RWPE1 (cell line): ENCODE results near the gene ST3GAL5.

Experiments
- CTCF ChIA-PET: fragments of 350-600 bp; sonication (Branson Sonifier 250); formaldehyde crosslinking; extraction: SDS; loops from one replicate; lab custom pipeline; 2021; lab: Yijun Ruan, JAX
- POLR2A ChIA-PET: fragments of 400-600 bp; formaldehyde crosslinking; extraction: SDS; loops from one replicate; lab custom pipeline; 2020; ENCODE audit warnings: antibody characterized with exemption; ENCODE audit not compliant: low non-redundant PET; lab: Yijun Ruan, JAX
- DNase-seq: peaks from one replicate; pipeline ENCODE4 v3.0.0; 2012; ENCODE audit warnings: low spot score
- H3K27ac ChIP-seq: fragments of 450-650 bp; 2 replicates; pipeline ENCODE4 v1.5.1; 2017
- TF ChIP-seq, protein P1 (sequence below): fragments of 450-650 bp; conservative IDR thresholded peaks from 2 replicates; pipeline ENCODE4 v1.5.1; 2017; ENCODE audit warnings: low read depth, mild to moderate bottlenecking

Gene ST3GAL5

GRCh38 chr2:85813982-85814801, 74.6 kb downstream of the ST3GAL5 start:
- ChIA-PET CTCF (interaction anchor here (0.5 to 6.8 kb wide), 25 partner anchors 8 to 292 kb away, joined by 3 to 99 read pairs (median 4); partner anchors contain the start of gene ATOH8), POLR2A (no interaction called here)
- DNase-seq = peak; percentile 84
- TF ChIP-seq, protein P1, sequence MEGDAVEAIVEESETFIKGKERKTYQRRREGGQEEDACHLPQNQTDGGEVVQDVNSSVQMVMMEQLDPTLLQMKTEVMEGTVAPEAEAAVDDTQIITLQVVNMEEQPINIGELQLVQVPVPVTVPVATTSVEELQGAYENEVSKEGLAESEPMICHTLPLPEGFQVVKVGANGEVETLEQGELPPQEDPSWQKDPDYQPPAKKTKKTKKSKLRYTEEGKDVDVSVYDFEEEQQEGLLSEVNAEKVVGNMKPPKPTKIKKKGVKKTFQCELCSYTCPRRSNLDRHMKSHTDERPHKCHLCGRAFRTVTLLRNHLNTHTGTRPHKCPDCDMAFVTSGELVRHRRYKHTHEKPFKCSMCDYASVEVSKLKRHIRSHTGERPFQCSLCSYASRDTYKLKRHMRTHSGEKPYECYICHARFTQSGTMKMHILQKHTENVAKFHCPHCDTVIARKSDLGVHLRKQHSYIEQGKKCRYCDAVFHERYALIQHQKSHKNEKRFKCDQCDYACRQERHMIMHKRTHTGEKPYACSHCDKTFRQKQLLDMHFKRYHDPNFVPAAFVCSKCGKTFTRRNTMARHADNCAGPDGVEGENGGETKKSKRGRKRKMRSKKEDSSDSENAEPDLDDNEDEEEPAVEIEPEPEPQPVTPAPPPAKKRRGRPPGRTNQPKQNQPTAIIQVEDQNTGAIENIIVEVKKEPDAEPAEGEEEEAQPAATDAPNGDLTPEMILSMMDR = peak; percentile 93
- H3K27ac ChIP-seq = no peak overlapping the region

DNA sequence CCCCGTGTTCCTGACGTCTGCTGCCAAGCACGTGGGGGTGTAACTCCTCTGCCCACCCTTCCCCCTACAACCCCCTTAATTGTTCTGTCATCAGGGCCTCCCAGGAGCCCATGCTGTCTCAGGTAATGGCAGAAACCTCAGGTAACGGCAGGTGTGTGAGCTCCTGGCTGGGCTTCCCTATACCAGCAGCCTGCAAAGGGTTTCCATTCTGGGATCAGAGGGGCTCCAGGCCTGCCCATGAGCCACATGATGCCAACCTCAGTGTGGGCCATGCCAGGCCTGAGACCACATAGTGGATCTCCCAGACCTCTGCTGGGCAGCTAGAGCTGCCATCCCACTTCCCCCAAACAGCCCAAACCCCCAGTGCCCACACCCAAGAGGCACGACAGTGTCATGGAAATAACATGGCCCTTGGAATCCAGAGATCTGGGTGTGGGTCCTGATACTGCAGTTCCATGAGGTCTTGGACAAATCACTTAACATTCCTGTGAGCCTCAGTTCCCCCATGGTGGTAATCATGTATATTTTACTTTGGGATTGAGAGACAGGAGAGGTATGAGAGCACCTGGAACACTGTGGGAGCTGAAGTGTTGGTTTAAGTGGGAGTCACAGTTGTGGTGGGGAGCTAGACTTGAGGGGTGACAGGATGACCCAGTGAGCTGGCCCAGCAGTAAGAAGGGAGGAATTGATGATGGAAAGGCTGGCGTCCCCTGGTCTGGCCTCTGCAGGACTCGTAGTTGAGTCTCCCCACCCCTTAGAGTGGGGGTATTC, 75.4 kb downstream of the ST3GAL5 start:
- DNase-seq = no peak
- H3K27ac ChIP-seq = no peak overlapping the region
- ChIA-PET CTCF (interaction anchor here (0.5 to 6.8 kb wide), 24 partner anchors 9 to 293 kb away, joined by 3 to 99 read pairs (median 4); partner anchors contain the start of gene ATOH8), POLR2A (no interaction called here)
- TF ChIP-seq, protein P1 = no peak

GRCh38 chr2:85812094-85812735, 76.6 kb downstream of the ST3GAL5 start:
- DNase-seq = no peak
- POLR2A ChIA-PET = no interaction called here
- TF ChIP-seq, protein P1 = no peak
- CTCF ChIA-PET = interaction anchor here (0.6 to 6.8 kb wide), 3 partner anchors 29 to 83 kb away, joined by 3 to 99 read pairs (median 5); no protein-coding TSS in a partner anchor
- no peak overlapping the region for H3K27ac ChIP-seq

GRCh38 chr2:85811180-85812093, 77.4 kb downstream of the ST3GAL5 start:
- POLR2A ChIA-PET = no interaction called here
- TF ChIP-seq, protein P1 = no peak
- no peak for DNase-seq
- peak overlapping the region; percentile 58 for H3K27ac ChIP-seq
- CTCF ChIA-PET = interaction anchor here (1.1 to 6.8 kb wide), 2 partner anchors 62 to 82 kb away, joined by 5 to 99 read pairs; no protein-coding TSS in a partner anchor

DNA sequence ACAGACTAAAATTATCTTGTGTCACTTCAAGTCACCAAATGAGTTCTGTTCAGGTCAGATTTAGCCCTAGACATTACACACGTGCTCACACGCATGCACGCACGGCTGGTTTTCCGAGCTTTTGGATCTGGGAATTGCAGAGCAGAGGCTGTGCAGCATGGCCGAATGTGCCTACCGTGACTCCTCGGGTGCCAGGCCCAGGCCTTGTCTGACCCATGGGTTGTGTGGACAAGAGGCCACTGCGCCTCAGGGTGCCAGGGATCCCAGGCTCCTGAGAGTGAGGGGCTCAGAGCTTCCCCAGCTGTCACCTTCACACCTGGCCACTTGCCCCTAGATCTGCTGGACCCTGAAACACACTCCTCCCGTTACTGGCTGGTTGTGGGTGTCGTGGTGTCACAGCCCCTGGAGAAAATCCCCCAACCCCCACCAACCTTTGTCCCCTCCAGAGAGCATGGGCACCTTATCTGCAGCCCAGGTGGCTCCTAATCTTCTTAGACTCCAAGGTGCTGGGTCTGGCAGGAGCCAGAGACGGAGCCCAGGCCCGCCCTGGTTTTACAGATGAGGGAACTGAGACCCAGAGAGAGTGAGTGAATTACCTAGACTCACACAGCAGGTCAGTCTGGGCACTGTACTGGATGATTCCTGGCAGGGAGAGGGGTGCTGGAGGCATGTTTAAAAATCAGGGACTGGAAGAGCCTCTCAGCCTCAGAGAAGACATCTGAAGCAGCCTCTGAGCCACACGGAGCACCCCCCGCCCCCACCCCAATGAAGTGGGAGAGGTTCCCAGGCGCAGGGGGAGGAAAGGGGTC, 78.2 kb downstream of the ST3GAL5 start:
- POLR2A ChIA-PET = no interaction called here
- CTCF ChIA-PET = interaction anchor here (6.8 kb wide), 1 partner anchor 81 kb away, joined by 99 read pairs; no protein-coding TSS in a partner anchor
- TF ChIP-seq, protein P1 = no peak
- H3K27ac ChIP-seq = peak overlapping the region; percentile 58
- DNase-seq = no peak
